SKM-1 (cell line): ENCODE data around the gene C5AR1.
"Not testable (repeated sequence)": the region's sequence is repeated elsewhere in the genome, so short reads cannot be mapped to it uniquely, and the experiment has no call there.

Experiments
- DNase-seq: peaks from one replicate; lab custom pipeline; 2025; ENCODE audit not compliant: unreplicated experiment; lab: John Stamatoyannopoulos, UW

The C5AR1 gene

DNA sequence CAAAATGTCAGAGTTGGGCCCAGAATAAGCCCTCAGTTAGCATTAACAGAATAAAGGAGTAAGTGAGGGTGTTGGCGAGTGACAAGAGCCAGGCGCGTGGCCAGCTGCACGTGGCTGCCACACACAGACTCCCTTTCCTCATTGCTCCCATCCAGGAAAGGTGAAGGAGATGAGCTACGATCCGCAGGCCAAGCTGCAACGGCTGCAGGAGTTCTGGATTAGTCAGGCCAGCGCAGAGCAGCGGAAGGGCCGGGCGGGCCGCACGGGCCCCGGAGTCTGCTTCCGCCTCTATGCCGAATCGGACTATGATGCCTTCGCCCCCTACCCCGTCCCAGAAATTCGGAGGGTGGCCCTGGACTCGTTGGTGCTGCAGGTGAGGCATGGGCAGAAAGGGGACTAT is 52.7 kb downstream of the C5AR1 start:
- no peak for DNase-seq

DNA sequence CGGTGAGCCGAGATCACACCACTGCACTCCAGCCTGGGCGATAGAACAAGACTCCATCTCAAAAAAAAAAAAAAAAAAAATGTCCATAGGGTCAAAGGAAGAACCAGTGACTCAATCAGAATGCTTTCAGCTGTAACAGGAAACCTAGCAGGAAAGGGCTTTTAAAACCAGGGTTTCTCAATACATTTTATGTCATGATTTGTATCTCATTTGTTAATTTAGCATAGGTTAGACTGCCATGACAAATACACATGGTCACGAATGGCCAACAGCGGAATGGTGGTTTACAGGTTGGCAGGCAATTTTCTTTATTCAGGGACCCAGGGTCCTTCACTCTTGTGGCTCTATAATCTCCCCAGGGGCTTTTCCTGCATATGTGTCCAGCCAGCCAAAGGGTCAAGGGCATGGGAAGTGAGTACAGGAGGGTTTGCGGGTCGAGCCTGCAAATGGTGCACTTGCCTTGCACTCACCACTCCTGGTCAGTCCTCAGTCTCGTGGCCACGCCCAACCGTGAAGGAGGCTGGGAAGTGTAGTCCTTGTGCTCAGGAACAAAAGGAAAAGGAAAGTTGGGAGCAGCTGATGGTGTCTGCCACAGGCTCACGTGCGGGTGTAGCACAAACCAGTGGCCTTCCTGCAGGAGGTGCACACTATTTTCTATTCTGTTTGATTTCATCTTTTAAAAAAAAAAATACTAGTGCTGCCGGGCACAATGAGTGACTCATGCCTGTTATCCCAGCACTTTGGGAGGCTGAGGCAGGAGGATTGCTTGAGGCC is 54.3 kb downstream of the C5AR1 start:
- no peak for DNase-seq

DNA sequence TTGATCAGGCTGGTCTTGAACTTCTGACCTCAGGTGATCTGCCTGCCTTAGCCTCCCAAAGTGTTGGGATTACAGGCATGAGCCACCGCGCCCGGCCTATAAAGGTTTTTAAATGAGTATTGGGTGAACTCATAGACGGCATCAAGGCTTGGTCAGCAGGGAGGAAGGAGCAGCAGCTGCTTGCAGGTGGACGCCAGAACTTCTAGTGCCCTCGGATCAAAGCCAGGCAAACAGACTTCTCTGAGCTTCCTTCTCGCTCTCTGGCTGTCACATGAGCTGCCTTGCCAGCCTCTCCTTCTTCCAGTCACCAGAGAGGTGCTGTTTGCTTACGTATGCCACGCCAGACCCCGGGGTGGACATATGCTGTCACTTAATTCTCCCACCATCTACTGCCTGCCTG is 55.8 kb downstream of the C5AR1 start:
- DNase-seq = not testable (repeated sequence)

DNA sequence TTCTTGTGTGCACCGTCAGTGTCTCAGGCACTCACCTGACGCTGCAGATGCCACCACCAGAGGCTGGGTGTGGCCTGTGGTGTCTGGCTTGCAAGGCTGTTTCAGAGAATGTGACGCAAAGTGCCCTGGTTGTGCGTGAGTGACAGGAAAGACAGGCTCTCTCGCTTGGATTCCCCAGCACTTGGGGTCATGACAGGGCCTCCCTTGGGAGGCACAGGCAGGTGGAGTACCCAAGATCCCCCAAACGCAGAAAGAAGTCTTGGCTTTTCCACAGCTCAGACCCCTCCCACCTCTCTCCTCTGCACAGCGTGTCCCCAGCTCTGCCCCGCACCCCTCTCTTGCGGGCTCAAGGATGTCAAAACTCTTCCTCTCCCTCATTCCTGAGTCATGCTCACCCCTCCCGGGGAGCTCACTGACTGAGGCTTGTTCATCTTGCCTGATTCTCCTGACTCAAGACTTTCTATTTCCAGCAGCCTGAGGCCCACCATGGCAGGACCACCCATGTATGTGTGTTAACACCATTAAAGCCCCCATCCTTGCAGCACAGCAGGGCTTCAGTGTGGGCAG is 60.5 kb downstream of the C5AR1 start:
- DNase-seq = peak; percentile 15

GRCh38 chr19:47371261-47371660 is 61.6 kb downstream of the C5AR1 start:
- DNase-seq = no peak
